HG03558 (cell line): ENCODE measurements around the gene SERPINB12.

Experiments
- ATAC-seq: cut with Tn5 transposase; IDR thresholded peaks from one replicate; pipeline ENCODE4 v1.9.1; 2021; ENCODE audit warnings: moderate number of reproducible peaks; ENCODE audit not compliant: unreplicated experiment; ENCODE audit errors: extremely low read depth

Gene SERPINB12

GRCh38 chr18:63545000-63545399 is 2.8 kb downstream of the SERPINB12 start:
- ATAC-seq, result no peak

GRCh38 chr18:63550068-63550467 is 7.9 kb downstream of the SERPINB12 start:
- ATAC-seq, result no peak

DNA sequence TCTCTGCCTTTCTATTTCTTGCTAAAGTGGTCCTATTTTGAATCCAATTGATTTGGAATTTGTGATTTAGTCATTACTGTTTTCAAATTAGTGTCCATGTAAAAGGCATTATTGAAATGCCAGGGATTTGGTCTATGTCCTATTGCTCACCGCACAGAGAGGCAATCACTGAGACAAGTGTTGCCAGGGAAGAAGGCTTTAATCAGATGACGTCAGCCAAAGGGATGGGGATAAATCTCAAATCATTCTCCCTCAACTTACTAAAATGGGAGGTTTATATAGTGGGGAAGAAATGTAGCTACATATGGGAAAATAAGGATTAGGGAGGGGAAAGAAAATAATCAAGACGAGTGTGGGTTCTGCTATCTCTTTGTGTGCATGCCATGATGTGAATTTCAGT is 9.6 kb downstream of the SERPINB12 start:
- no peak for ATAC-seq

DNA sequence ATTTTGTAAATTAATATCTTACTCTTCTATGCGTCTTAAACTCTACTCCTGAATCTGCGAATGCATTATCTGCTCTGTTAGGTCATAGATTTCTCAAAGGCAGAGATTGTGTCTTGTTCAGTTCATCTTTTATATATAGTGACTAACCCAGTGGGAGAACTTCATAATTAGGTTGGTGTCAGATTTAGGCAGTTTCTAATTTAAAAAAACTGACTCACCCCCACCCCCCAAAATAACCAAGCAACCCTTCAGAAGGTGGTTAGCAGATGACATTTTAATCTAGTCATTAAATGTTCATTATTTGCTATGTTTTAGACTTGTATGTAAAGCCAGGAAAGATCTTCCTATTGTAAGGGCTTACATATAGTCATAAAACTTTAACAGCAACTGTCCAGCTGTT is 10.4 kb downstream of the SERPINB12 start:
- ATAC-seq, result no peak

GRCh38 chr18:63553081-63553480 is 10.9 kb downstream of the SERPINB12 start:
- no peak for ATAC-seq

GRCh38 chr18:63559567-63560491 is 17.7 kb downstream of the SERPINB12 start:
- no peak for ATAC-seq

DNA sequence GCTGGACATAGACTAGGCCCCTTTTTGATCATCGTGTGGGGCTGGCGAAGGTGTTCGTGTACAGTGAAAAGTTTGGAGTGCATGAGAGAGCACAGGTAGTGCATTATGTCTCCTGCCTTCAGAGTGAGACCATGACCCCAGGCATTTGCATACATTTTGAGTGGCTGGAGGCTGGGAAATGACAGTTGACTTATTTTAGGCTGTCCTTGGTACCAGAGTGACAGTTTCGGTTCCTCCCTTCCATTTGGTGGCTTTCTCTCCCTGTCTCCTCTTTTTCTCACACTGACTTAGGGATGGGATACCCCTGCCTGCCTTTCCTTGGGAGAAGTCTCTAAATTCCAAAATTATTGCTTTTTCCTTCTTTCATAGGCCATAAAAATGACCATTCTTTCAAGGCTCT is 20.1 kb downstream of the SERPINB12 start:
- no peak for ATAC-seq

DNA sequence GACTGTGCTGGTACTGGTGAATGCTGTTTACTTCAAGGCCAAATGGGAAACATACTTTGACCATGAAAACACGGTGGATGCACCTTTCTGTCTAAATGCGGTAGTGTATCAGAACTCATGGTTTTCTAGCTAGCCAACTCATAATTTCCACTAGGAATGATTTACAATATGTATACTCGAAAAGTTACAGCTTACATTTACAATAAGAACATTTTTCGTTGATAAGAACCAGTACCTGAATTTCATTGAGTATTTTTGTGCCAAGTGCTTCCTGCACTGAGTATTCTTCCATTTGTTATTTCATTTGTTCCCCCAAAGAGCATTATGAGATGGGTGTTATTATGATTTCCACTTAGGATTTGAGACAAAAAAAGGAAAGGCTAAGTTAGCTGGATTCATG is 21.9 kb downstream of the SERPINB12 start:
- ATAC-seq, result no peak

DNA sequence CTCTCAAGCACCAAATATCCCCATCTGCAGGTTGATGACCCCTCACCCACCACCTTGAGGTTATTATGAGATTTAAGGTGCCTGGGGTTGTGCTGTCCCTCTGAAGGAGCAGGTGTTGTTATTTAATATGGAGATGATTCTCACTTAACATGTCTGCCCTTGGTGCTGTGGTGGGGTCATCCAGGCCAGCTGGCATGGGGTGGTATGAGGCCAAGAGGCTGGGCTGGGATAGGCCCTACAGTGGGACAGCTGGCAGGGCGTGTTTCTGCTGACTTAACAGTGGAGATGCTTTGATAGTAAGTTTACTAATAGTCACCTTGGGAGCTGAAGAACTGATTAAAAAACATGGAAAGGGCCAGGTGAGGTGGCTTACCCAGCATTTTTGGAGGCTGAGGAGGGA is 22.4 kb downstream of the SERPINB12 start:
- ATAC-seq, result no peak

GRCh38 chr18:63567276-63567675 is 25.1 kb downstream of the SERPINB12 start:
- ATAC-seq, result no peak

DNA sequence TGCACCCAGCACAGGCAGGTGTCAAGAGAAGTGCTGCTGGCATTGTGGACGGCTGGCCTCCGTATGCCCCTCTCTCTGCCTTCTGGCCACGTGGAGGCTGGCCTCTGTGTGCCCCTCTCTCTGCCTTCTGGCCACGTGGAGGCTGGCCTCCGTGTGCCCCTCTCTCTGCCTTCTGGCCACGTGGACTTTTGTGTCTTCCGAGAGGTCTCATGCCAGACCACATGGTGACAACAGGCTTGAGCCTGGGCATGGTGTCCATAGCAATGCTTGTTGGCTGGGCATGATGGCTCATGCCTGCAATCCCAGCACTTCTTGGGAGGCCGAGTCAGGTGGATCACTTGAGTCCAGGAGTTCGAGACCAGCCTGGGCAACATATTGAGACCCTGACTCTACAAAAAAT is 25.7 kb downstream of the SERPINB12 start:
- ATAC-seq, result no peak

DNA sequence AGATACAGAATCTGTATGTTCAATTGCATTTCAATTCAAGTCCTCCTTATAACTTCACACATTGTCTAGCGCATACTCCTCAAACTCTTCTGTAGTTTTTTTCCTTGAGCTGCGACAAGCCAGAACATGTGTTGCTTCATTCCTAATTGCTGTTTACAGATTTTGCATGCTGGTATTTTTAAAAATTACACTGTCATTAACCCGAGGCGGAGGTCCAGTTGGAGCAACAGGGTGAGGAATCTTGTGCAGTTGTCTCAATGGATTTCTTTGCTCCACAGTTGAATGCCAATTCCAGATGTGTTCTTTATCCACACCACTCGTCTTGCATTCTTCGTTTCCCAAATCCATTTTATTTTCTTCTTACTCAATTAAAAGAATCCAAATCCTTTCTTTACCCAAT is 28.6 kb downstream of the SERPINB12 start:
- no peak for ATAC-seq

- no peak for ATAC-seq
Measured at GRCh38 chr18:63575681-63576080, 33.5 kb downstream of the SERPINB12 start.

- no peak for ATAC-seq
Measured at GRCh38 chr18:63578357-63578958, 36.3 kb downstream of the SERPINB12 start.

DNA sequence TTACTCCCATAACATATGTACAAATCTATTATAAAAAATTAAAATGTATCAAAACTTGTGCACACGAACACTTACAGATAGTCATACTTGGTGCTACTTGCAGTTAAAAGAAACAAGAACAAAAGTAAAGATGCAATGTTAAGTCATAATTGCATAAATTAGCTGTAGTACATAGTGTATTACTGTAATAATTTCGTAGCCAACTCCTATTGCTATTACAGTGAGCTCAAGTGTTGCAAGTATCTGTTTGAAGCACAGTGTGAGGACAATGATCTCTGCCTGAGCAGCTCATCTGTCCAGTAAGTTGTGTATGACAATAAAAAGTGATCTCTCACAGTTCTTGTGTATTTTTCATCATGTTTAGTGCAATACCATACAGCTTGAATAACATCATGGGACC is 37.4 kb downstream of the SERPINB12 start:
- ATAC-seq, result no peak

DNA sequence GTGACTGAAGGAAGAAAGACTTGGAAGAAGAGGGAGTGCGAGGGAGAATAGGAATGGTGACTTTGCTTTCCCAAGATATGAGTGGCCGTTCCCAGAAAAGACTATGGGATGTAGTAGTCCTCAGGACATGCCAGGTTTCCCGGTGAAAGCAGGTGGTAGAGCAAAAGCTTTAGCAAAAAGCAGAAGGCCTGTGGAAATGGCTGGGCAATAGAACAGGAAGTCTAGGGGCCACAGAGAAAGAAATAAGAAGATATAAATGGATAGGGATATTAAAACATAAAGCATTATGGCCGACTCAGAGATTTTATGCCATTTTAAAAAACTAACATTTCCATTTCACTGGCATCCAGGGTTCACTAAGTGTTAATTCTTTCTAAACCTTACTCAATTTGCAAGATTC is 43.8 kb downstream of the SERPINB12 start:
- ATAC-seq, result no peak

GRCh38 chr18:63586431-63586830 is 44.3 kb downstream of the SERPINB12 start:
- no peak for ATAC-seq

- no peak for ATAC-seq
Measured at GRCh38 chr18:63586966-63587365, 44.8 kb downstream of the SERPINB12 start, which contains the start of gene SERPINB13. Gene SERPINB13 (plus strand): TSS chr18:63587343. CDS start chr18:63588668, 1,325 bp downstream.

GRCh38 chr18:63588909-63589308 is 46.7 kb downstream of the SERPINB12 start:
- no peak for ATAC-seq

- ATAC-seq, result no peak
Measured at GRCh38 chr18:63590373-63590772, 48.2 kb downstream of the SERPINB12 start.

- ATAC-seq, result no peak
Measured at GRCh38 chr18:63590966-63591695, 49.0 kb downstream of the SERPINB12 start.
